H1 (cell line): ENCODE results near the gene SVOPL. TPM values are rescaled to one million over a fixed set of nuclear protein-coding genes. Genes with fewer than 3 reads are reported as not detected.

Experiments used
- CTCF ChIA-PET: fragments of 300-600 bp; sonication (Branson Sonifier 250); formaldehyde crosslinking; loops from one replicate; lab custom pipeline; 2021; ENCODE audit not compliant: partially characterized antibody; lab: Charles Lee
- POLR2A ChIA-PET: fragments of 300-600 bp; sonication (Branson Sonifier 250); formaldehyde crosslinking; loops from one replicate; lab custom pipeline; 2021; ENCODE audit warnings: inconsistent platforms; ENCODE audit not compliant: partially characterized antibody; lab: Charles Lee
- DNase-seq, 2 experiments: peaks; one replicate each; pipeline versions ENCODE4 v3.0.0 to v3.0.0-alpha.2; 2010 to 2022; ENCODE audit warnings: low spot score in 2 of 2, low read depth in 1 of 2, mixed read lengths in 1 of 2
- FAIRE-seq: peaks from 2 replicates; lab custom pipeline; 2011; peaks lifted over from hg19 to GRCh38; lab: Jason Lieb, UNC
- H2AFZ ChIP-seq: 2 replicates; pipeline ENCODE4 v1.8.1; 2012; ENCODE audit warnings: low read length, inconsistent platforms
- H2AK5ac ChIP-seq: 2 replicates; pipeline ENCODE4 v1.6.1; 2013; ENCODE audit warnings: low read depth, low read length
- H2BK120ac ChIP-seq: replicated peaks from 2 replicates; pipeline ENCODE3; 2013; ENCODE audit warnings: low read depth, low read length, inconsistent platforms
- H2BK12ac ChIP-seq: 2 replicates; pipeline ENCODE4 v1.6.1; 2013; ENCODE audit warnings: low read depth, low read length
- H2BK15ac ChIP-seq: 2 replicates; pipeline ENCODE4 v1.6.1; 2013; ENCODE audit warnings: low read length
- H2BK20ac ChIP-seq: 2 replicates; pipeline ENCODE4 v1.6.1; 2013; ENCODE audit warnings: low read length
- H2BK5ac ChIP-seq: 2 replicates; pipeline ENCODE4 v1.6.1; 2013; ENCODE audit warnings: low read depth, low read length
- H3K14ac ChIP-seq: 2 replicates; pipeline ENCODE4 v1.6.1; 2013; ENCODE audit warnings: inconsistent platforms; ENCODE audit not compliant: insufficient read length
- H3K18ac ChIP-seq: 2 replicates; pipeline ENCODE4 v1.6.1; 2013; ENCODE audit warnings: low read length; ENCODE audit errors: extremely low read depth
- H3K23ac ChIP-seq: 2 replicates; pipeline ENCODE4 v1.6.1; 2013; ENCODE audit warnings: inconsistent platforms; ENCODE audit not compliant: insufficient read length
- H3K23me2 ChIP-seq: 2 replicates; pipeline ENCODE4 v1.6.1; 2013; ENCODE audit warnings: low read depth, low read length
- H3K27ac ChIP-seq: 2 replicates; pipeline ENCODE4 v1.6.1; 2011; ENCODE audit warnings: low read depth, low read length, inconsistent platforms
- H3K27me3 ChIP-seq, 4 experiments: replicated peaks in 1 of 4; 1 replicate in 1 of 4; 2 replicates in 3 of 4; pipeline versions ENCODE4 v1.6.1 to v1.8.1; 2011 to 2013; ENCODE audit warnings: low read length in 3 of 4, mild to moderate bottlenecking in 3 of 4, inconsistent platforms in 2 of 4, mixed read lengths in 2 of 4, moderate library complexity in 1 of 4; ENCODE audit not compliant: control insufficient read depth in 3 of 4, insufficient read depth in 3 of 4; ENCODE audit errors: extremely low read depth in 1 of 4
- H3K36me3 ChIP-seq, 4 experiments: 2 replicates each; pipeline versions ENCODE4 v1.6.1 to v1.8.1; 2011 to 2013; ENCODE audit warnings: mild to moderate bottlenecking in 4 of 4, low read length in 3 of 4, moderate library complexity in 2 of 4, control low read depth in 1 of 4, inconsistent platforms in 1 of 4; ENCODE audit not compliant: insufficient read depth in 4 of 4, control insufficient read depth in 2 of 4
- H3K4ac ChIP-seq: replicated peaks from 2 replicates; pipeline ENCODE3; 2013; ENCODE audit warnings: low read length, low read depth, mixed read lengths, inconsistent platforms; ENCODE audit not compliant: insufficient read length
- H3K4me1 ChIP-seq, 4 experiments: replicated peaks in 1 of 4; 1 replicate in 1 of 4; 2 replicates in 3 of 4; pipeline versions ENCODE4 v1.6.1 to v1.8.1; 2011 to 2013; ENCODE audit warnings: low read length in 3 of 4, inconsistent platforms in 2 of 4, mixed read lengths in 1 of 4; ENCODE audit not compliant: insufficient read depth in 4 of 4, control insufficient read depth in 3 of 4
- H3K4me2 ChIP-seq, 2 experiments: 2 replicates each; pipeline versions ENCODE4 v1.6.1 to v1.8.1; 2011 to 2013; ENCODE audit warnings: low read depth in 2 of 2, low read length in 2 of 2, control low read depth in 1 of 2, inconsistent platforms in 1 of 2, mild to moderate bottlenecking in 1 of 2; ENCODE audit not compliant: insufficient read depth in 1 of 2
- H3K4me3 ChIP-seq, 4 experiments: fragments of 200-600, 300-600 bp in 1 of 4; sonication (generic), shearing (Covaris generic), sonication (Bioruptor Twin) in 1 of 4; 2 replicates each; pipeline versions ENCODE4 v1.5.1 to v1.8.1; 2011 to 2016; ENCODE audit warnings: low read length in 4 of 4, low read depth in 3 of 4, control low read depth in 2 of 4, inconsistent platforms in 2 of 4, mild to moderate bottlenecking in 2 of 4, mixed read lengths in 1 of 4, moderate library complexity in 1 of 4; ENCODE audit not compliant: insufficient read depth in 2 of 4; ENCODE audit errors: extremely low read depth in 1 of 4
- H3K56ac ChIP-seq: replicated peaks from 2 replicates; pipeline ENCODE3; 2013; ENCODE audit warnings: low read depth, mild to moderate bottlenecking, mixed read lengths, low read length, inconsistent platforms; ENCODE audit not compliant: insufficient read length
- H3K79me1 ChIP-seq: 2 replicates; pipeline ENCODE4 v1.6.1; 2013; ENCODE audit warnings: low read depth, low read length, control low read depth
- H3K79me2 ChIP-seq, 2 experiments: 2 replicates each; pipeline versions ENCODE4 v1.6.1 to v1.8.1; 2012 to 2013; ENCODE audit warnings: low read length in 2 of 2, mild to moderate bottlenecking in 2 of 2, inconsistent platforms in 1 of 2; ENCODE audit not compliant: insufficient read depth in 2 of 2, control insufficient read depth in 1 of 2
- H3K9ac ChIP-seq, 4 experiments: replicated peaks in 1 of 4; 1 replicate in 1 of 4; 2 replicates in 3 of 4; pipeline versions ENCODE4 v1.6.1 to v1.8.1; 2011 to 2013; ENCODE audit warnings: low read depth in 3 of 4, low read length in 3 of 4, control low read depth in 2 of 4, mild to moderate bottlenecking in 2 of 4, moderate library complexity in 2 of 4, inconsistent platforms in 1 of 4; ENCODE audit errors: extremely low read depth in 1 of 4
- H3K9me3 ChIP-seq, 2 experiments: 2 replicates each; pipeline versions ENCODE4 v1.6.1 to v1.8.1; 2012 to 2013; ENCODE audit warnings: mild to moderate bottlenecking in 2 of 2, moderate library complexity in 2 of 2, control low read depth in 1 of 2, inconsistent platforms in 1 of 2, low read depth in 1 of 2, low read length in 1 of 2, mixed read lengths in 1 of 2; ENCODE audit not compliant: insufficient read depth in 2 of 2
- H4K20me1 ChIP-seq, 2 experiments: replicated peaks in 1 of 2; 2 replicates each; pipeline versions ENCODE3 to v1.8.1; 2011 to 2013; ENCODE audit warnings: inconsistent platforms in 2 of 2, low read length in 2 of 2, mild to moderate bottlenecking in 1 of 2; ENCODE audit not compliant: insufficient read depth in 2 of 2, control insufficient read depth in 1 of 2
- H4K5ac ChIP-seq: 2 replicates; pipeline ENCODE4 v1.6.1; 2013; ENCODE audit warnings: low read length, low read depth, mixed read lengths, inconsistent platforms; ENCODE audit not compliant: insufficient read length
- H4K8ac ChIP-seq: 2 replicates; pipeline ENCODE4 v1.8.0; 2013; ENCODE audit warnings: mild to moderate bottlenecking, moderate library complexity, low read length, inconsistent platforms; ENCODE audit not compliant: insufficient read depth; ENCODE audit errors: extremely low read depth
- H4K91ac ChIP-seq: replicated peaks from 2 replicates; pipeline ENCODE3; 2013; ENCODE audit warnings: low read length, mixed read lengths, inconsistent platforms; ENCODE audit not compliant: insufficient read length
- HDAC2 ChIP-seq, 2 experiments: fragments of 300-600 bp in 1 of 2; sonication (generic) in 1 of 2; IDR thresholded peaks; 2 replicates each; pipeline ENCODE4 v1.6.1; 2011 to 2012; ENCODE audit warnings: low read depth in 2 of 2, low read length in 2 of 2, mild to moderate bottlenecking in 2 of 2, moderate library complexity in 2 of 2, borderline replicate concordance in 1 of 2, inconsistent platforms in 1 of 2
- MAFK ChIP-seq: IDR thresholded peaks from 2 replicates; pipeline ENCODE4 v1.6.1; 2012; ENCODE audit warnings: low read depth, mild to moderate bottlenecking, improper control_type of control experiment, low read length
- WGBS, 2 experiments: shearing (Covaris generic) in 1 of 2; methylation state at CpG; one replicate each; pipeline versions ENCODE4 v1.1.6 to v1.1.7; 2013 to 2015; ENCODE audit warnings: low lambda C conversion rate in 2 of 2, mixed read lengths in 2 of 2, inconsistent platforms in 1 of 2, low coverage in 1 of 2, missing lambda C conversion rate in 1 of 2; ENCODE audit not compliant: insufficient replicate concordance in 2 of 2, insufficient coverage in 1 of 2, insufficient read length in 1 of 2; ENCODE audit errors: extremely low coverage in 1 of 2, missing lambda C conversion rate in 1 of 2; 5-methylcytosine and 5-hydroxymethylcytosine counted together
- polyA plus RNA-seq, 7 experiments: library from polyadenylated mRNA; depleted of rRNA in 3 of 7; stranded (reverse) in 5 of 7; unstranded in 2 of 7; fragments of >200 nt in 5 of 7; fragments of 200-250 nt in 2 of 7; gene quantifications; 1 replicate in 5 of 7; 2 replicates in 1 of 7; 4 replicates in 1 of 7; pipeline versions ENCODE4 v1.2.1 to v1.2.3, GENCODE V29; 2011 to 2013; ENCODE audit warnings: missing spikeins in 2 of 7, mixed read lengths in 2 of 7
- total RNA-seq: library from RNA; stranded (reverse); fragmentation: NEBNext Ultra II Directional; extraction: Animal tissue kit (Norgen Biotek cat#: 25700); gene quantifications from 2 replicates; pipeline ENCODE4 v1.2.1, GENCODE V29; 2021

SVOPL gene
- total and polyA plus RNA-seq, 2 of the 8 experiments (the other 6 are each of a cell fraction or from before 2014, with no cell fraction given), result 1.1 to 1.4 TPM

DNA sequence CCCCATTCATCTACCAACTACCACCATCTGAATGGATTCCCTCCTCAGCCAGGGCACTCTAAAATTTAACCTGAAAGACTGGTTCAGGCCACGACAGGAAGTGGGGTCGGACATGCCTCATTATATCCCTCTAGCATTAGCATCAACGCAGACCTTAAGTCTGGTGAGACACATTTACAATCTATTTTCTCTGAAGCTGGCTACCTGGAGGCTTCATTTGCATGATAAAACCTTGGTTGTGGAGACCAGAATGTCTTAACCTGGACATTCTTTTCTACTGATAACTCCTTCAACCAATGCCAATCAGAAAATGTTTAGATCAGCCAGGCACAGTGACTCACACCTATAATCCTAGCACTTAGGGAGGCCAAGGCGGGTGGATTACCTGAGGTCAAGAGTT, 42.3 kb downstream of the SVOPL start:
- Histone ChIP-seq H4K20me1 (no peaks in the 10 kb centered on the region), H2BK5ac (no peak overlapping the region), H3K4me2 (no peak overlapping the region), H4K5ac (no peak overlapping the region), H3K79me2 (no peaks in the 10 kb centered on the region), H3K9ac (no peak overlapping the region), H3K23me2 (no peaks in the 10 kb centered on the region; the same call in 1 of the 2 replicates), H3K4me1 (peaks cover 0 to 13% (median 5%) of the 10 kb centered on the region in 4 experiments; a peak in 6 of 7 replicates), H3K79me1 (no peaks in the 10 kb centered on the region), H3K14ac (no peak overlapping the region), H3K27ac (no peak overlapping the region), H3K4ac (no peak overlapping the region), H3K23ac (no peak overlapping the region), H3K4me3 (no peak overlapping the region), H3K56ac (no peak overlapping the region), H4K8ac (no peak overlapping the region), H2AFZ (no peak overlapping the region), H2BK15ac (no peak overlapping the region), H2BK12ac (no peak overlapping the region), H3K27me3 (no peaks in the 10 kb centered on the region; a peak in 2 of 7 replicates), H3K36me3 (peaks cover 0 to 5% (median 0%) of the 10 kb centered on the region in 4 experiments; a peak in 1 of 8 replicates), H2BK20ac (no peak overlapping the region), H2AK5ac (no peak overlapping the region), H3K18ac (no peak overlapping the region), H4K91ac (no peak overlapping the region), H2BK120ac (no peak overlapping the region), H3K9me3 (peaks cover 6 to 10% of the 10 kb centered on the region in 2 experiments; a peak in 3 of 4 replicates)
- DNase-seq (no peak), FAIRE-seq (no peak)
- ChIA-PET CTCF (interaction anchor here (1.6 to 1.8 kb wide), 2 partner anchors 9 to 14 kb away, joined by 3 to 5 read pairs; no protein-coding TSS in a partner anchor), POLR2A (no interaction called here)
- 72% methylated on average over 4 of the region's 4 CpGs; no CpG with 5 or more reads in 1 of the 2 experiments for WGBS, 2 experiments
- TF ChIP-seq HDAC2 (IDR thresholded peaks at IDR 0.05; ENCODE audit: borderline replicate concordance in 1 of 2, low read depth in 2 of 2, low read length in 2 of 2) (0 out of 4 replicates have a peak, but pooled peaks of 1 of the 2 experiments have one; percentile 29), MAFK (no peak)
